Skeletal muscle satellite cell (primary cell): ENCODE measurements around the gene CREB3L2.
A peak's percentile ranks its signal among the peaks of the same experiment; 100 is the strongest.
"Not testable (repeated sequence)": the region's sequence is repeated elsewhere in the genome, so short reads cannot be mapped to it uniquely, and the experiment has no call there.

Experiments
- H3K27me3 ChIP-seq: 2 replicates; pipeline ENCODE4 v1.7.0; 2013; ENCODE audit warnings: low read length; ENCODE audit not compliant: control insufficient read depth, insufficient read depth
- H3K36me3 ChIP-seq: 2 replicates; pipeline ENCODE4 v1.7.0; 2013; ENCODE audit warnings: mild to moderate bottlenecking, control low read depth, low read length; ENCODE audit not compliant: insufficient read depth
- H3K4me1 ChIP-seq: 2 replicates; pipeline ENCODE4 v1.7.0; 2013; ENCODE audit warnings: low read length; ENCODE audit not compliant: control insufficient read depth, insufficient read depth
- H3K4me2 ChIP-seq: 2 replicates; pipeline ENCODE4 v1.7.0; 2013; ENCODE audit warnings: mild to moderate bottlenecking, low read length
- H3K4me3 ChIP-seq: 2 replicates; pipeline ENCODE4 v1.7.0; 2013; ENCODE audit warnings: low read length
- H3K9ac ChIP-seq: 2 replicates; pipeline ENCODE4 v1.7.0; 2013; ENCODE audit warnings: mild to moderate bottlenecking, low read depth, low read length, moderate library complexity
- H3K9me3 ChIP-seq: replicated peaks from 2 replicates; pipeline ENCODE4 v1.7.0; 2013; ENCODE audit warnings: mild to moderate bottlenecking, control low read depth, low read length

CREB3L2 gene

DNA sequence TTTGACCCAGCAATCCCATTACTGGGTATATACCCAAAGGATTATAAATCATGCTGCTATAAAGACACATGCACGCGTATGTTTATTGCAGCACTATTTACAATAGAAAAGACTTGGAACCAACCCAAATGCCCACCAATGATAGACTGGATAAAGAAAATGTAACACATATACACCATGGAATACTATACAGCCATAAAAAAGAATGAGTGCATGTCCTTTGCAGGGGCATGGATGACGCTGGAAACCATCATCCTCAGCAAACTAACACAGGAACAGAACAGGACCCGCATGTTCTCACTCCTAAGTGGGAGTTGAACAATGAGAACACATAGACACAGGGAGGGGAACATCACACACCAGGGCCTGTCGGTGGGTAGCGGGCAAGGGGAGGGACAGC is 75.7 kb downstream of the CREB3L2 start:
- not testable (repeated sequence) for H3K9me3 ChIP-seq, H3K9ac ChIP-seq, H3K4me2 ChIP-seq, H3K27me3 ChIP-seq, H3K4me3 ChIP-seq
- Histone ChIP-seq H3K4me1 (peaks cover 56% of the 10 kb centered on the region), H3K36me3 (peaks cover 31% of the 10 kb centered on the region)

DNA sequence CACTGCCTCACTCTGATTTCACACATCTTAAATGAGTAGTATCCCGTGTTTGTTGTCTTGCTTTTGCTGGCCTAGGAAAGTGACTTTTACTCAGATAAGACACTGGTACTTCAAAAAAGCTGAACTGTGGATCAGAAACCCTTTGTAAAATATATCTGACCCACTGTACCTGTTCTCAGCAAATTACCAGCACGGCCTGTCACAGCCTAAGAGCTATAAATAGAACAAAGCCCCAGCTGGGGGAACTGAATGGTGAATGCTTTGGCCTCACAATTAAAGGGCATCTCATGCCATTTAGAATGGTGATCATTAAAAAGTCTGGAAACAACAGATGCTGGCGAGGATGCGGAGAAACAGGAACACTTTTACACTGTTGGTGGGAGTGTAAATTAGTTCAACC is 76.1 kb downstream of the CREB3L2 start:
- no peak overlapping the region for H3K4me3 ChIP-seq
- no peak overlapping the region for H3K4me2 ChIP-seq
- no peaks in the 10 kb centered on the region for H3K9me3 ChIP-seq
- H3K27me3 ChIP-seq: no peaks in the 10 kb centered on the region
- H3K36me3 ChIP-seq: peaks cover 31% of the 10 kb centered on the region
- no peak overlapping the region for H3K9ac ChIP-seq
- H3K4me1 ChIP-seq: peaks cover 56% of the 10 kb centered on the region

DNA sequence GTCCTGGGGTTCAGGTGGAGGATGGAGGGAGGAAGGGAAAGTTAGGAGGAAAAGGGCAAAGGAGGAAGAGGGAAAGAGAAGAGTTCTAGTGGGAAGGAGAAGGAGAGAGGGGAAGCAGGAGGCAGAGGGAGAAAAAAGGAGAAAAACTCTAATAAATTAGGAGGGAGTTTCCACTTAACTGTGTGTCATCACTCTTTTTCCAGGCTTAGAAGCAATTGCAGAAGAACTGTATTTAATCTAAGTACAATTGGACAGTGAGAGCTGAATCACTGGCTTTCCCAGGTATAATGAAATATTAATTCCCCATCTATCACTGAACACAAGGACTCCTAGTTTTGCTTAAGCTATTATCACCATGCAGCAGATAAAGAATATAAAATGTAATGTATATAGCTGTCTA is 76.8 kb downstream of the CREB3L2 start:
- Histone ChIP-seq H3K9me3 (no peaks in the 10 kb centered on the region), H3K9ac (no peak overlapping the region), H3K4me3 (no peak overlapping the region), H3K27me3 (no peaks in the 10 kb centered on the region), H3K4me2 (no peak overlapping the region), H3K36me3 (peaks cover 34% of the 10 kb centered on the region), H3K4me1 (peaks cover 57% of the 10 kb centered on the region)

DNA sequence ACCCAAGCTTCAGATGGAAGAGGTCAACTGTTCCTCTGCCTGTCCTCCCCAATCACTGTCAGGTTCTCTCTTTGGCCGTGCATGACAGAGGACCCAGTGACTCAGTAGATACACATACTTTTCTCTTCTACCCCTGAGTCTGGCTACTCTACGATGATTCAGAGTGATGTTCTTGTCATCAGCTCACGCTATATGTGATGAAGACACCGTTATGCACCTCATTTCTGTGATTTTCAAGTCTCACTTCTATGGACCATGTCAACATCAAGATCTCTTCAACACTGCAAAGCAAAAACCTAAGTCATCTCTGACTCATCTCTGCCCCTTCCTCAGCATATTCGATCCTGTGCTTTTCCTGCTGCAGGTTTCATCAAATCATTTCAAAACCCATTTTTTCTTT is 78.5 kb downstream of the CREB3L2 start:
- H3K4me1 ChIP-seq: peaks cover 49% of the 10 kb centered on the region
- H3K4me2 ChIP-seq: peak overlapping the region; percentile 44
- H3K4me3 ChIP-seq: no peak overlapping the region
- peaks cover 41% of the 10 kb centered on the region for H3K36me3 ChIP-seq
- H3K9ac ChIP-seq: peak overlapping the region; percentile 55
- H3K27me3 ChIP-seq: no peaks in the 10 kb centered on the region
- no peaks in the 10 kb centered on the region for H3K9me3 ChIP-seq

DNA sequence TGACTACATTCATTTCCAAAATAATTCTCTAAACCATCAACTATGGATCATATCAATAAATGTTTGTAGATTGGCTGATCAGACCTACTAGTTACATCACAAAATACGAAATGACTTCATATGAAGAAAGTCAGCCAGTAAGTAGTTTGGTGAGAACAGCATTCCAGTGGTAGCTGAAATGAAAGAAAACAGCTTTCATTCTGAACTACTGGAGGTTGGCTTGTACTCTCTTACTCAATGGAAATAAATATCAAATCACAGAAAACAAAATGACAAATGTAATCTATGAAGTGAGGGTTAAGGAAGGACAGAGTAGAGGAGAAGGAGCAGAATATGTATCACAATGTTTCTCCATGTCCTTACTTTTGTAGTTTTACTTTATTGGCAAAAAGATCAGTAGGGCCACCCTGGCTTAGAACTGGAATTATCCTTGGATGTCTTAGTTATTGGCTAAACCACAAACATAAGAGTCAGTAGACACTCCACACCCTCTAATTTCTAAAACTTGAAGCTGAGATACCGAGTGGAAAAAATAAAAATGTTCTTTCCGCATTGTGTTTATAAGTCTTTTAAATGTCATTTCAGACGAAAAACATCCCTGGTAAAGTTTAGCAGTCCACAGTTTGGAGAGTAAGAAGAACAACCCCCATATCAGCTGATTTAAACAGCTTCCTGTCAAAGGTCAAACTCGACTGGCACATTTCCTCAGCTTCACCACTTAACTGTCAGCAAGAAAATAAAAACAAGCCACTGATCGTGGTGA is 81.1 kb downstream of the CREB3L2 start:
- Histone ChIP-seq H3K4me2 (no peak overlapping the region), H3K4me3 (no peak overlapping the region), H3K27me3 (no peaks in the 10 kb centered on the region), H3K9ac (no peak overlapping the region), H3K36me3 (peaks cover 28% of the 10 kb centered on the region), H3K9me3 (no peaks in the 10 kb centered on the region), H3K4me1 (peaks cover 49% of the 10 kb centered on the region)

DNA sequence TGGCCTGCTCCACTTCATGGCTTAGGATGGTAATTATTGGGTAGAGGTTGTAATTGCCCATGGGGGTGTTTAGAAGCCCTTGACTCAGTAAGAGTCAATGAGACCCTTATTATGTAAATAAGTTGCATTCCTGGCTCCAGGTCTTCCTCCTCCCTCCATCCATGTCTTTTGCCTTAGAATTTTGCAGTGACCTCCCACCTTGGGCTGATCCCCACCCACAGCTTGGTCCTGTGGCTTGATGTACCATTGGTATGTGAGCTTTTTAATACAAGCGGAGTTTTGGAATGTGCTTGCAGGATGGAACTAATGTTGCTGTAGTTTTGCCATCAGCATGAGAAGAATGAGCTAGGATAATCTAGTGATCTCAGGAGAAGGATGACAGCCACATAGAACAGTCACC is 81.9 kb downstream of the CREB3L2 start:
- Histone ChIP-seq H3K4me1 (peaks cover 47% of the 10 kb centered on the region), H3K36me3 (peaks cover 26% of the 10 kb centered on the region), H3K4me3 (no peak overlapping the region), H3K9me3 (no peaks in the 10 kb centered on the region), H3K4me2 (no peak overlapping the region), H3K9ac (no peak overlapping the region), H3K27me3 (no peaks in the 10 kb centered on the region)

DNA sequence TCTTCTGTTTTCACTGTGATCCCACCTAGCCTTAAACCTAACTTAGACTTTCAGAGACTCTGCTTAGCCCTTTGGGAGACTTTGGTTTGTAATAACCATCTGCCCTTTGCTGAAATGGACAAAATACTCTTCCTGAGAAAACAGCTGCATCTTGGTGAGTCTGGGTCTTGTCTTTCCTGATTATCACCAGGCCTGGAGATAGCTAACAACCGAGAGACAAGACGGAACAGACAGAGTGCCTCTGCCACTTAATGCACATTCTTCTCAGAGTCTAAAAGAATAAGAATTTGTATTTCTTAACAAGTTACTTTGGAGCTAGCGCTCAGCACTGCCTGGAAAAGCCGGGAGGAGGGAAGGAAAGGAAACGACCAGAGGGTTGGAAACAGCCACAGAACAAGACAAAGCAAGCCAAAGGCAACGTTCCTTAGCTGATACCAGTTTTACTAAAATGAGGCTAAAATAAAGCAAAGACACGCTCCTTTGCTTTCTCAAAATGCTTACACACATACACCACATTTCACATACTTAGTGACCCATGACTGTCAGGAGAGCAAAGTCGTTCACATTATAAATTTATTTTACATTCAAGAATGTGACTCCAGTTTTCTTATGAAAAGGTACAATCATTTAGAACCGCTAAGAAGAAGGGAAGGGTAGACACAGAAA is 84.8 kb downstream of the CREB3L2 start:
- Histone ChIP-seq H3K4me2 (no peak overlapping the region), H3K9ac (no peak overlapping the region), H3K4me3 (no peak overlapping the region), H3K4me1 (peaks cover 22% of the 10 kb centered on the region), H3K27me3 (no peaks in the 10 kb centered on the region), H3K36me3 (peaks cover 44% of the 10 kb centered on the region), H3K9me3 (no peaks in the 10 kb centered on the region)

DNA sequence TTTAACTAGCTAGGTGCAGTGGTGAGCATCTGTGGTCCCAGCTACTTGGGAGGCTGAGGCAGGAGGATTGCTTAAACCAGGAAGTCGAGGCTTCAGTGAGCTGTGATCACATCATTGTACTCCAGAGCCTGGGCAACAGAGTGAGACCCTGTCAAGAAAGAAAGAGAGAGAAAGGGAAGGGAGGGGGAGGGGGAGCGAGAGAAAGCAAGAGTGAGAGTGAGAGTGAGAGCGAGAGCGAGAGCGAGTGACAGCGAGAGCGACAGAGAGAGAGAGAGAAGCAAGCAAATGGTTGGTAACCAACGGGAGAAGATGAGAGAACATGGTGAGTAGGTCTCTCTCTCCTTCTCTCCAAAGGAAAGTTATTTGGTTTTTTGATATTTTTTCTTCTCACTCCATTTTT is 85.3 kb downstream of the CREB3L2 start:
- Histone ChIP-seq H3K36me3 (peaks cover 50% of the 10 kb centered on the region), H3K9ac (no peak overlapping the region), H3K4me1 (peaks cover 17% of the 10 kb centered on the region), H3K4me2 (no peak overlapping the region), H3K4me3 (no peak overlapping the region), H3K27me3 (no peaks in the 10 kb centered on the region), H3K9me3 (no peaks in the 10 kb centered on the region)

DNA sequence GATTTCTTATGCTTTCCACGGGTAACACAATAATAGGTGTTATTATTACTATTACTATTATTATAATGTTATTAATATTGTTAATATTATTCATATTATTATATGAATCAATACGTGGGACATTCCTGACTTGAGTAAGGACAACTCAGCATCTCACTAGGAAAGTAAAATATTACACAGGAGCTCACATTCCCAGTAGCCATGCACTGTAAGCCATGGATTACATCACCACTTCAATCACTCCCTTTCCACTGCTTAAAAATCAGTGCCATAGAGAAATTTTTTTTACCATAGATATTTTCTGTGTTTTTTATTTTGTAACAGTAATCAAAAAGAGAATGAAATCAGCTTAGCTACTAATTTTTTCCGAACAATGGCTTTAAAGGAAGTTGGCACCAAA is 86.6 kb downstream of the CREB3L2 start:
- H3K4me2 ChIP-seq: no peak overlapping the region
- peaks cover 4% of the 10 kb centered on the region for H3K4me1 ChIP-seq
- H3K9ac ChIP-seq: no peak overlapping the region
- no peaks in the 10 kb centered on the region for H3K27me3 ChIP-seq
- H3K36me3 ChIP-seq: peaks cover 55% of the 10 kb centered on the region
- H3K4me3 ChIP-seq: no peak overlapping the region
- H3K9me3 ChIP-seq: no peaks in the 10 kb centered on the region

DNA sequence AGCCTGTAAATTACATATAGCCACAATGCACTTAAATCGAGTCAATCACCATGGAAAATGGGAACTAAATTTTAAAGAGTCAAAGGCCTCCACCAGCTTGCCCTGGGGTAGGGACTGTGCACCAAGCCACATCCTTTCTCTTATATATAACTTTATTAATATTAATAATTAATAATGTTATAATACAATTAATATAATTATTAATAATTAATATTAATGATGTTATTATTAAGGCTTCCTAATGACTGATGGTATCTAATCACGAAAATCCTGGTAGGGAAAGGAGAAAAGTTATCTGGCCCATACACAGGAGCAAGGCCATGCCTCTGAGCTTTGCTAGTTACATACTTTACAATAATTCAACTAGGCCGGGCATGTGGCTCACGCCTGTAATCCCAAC is 87.9 kb downstream of the CREB3L2 start:
- Histone ChIP-seq H3K9ac (no peak overlapping the region), H3K4me3 (no peak overlapping the region), H3K36me3 (peaks cover 62% of the 10 kb centered on the region), H3K4me2 (no peak overlapping the region), H3K4me1 (no peaks in the 10 kb centered on the region), H3K27me3 (no peaks in the 10 kb centered on the region), H3K9me3 (no peaks in the 10 kb centered on the region)

DNA sequence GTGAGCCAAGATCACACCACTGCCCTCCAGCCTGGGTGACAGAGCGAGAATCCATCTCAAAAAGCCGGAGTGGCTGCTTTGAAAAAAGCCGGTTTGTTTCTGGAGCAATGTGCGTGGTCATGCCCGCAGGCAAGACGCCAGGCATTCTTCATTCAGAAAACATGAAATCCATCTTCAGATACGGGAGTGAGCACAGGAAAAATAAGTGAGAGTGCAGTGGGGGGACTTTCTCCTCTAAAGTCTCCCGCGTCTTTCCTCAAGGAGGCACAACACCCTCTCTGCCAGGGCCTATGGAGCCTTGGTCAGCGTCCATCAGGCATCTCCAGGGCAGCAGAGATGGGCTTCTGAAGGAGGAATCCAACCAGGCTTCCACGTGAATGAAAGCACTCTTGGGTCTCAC is 92.8 kb downstream of the CREB3L2 start:
- no peak overlapping the region for H3K9ac ChIP-seq
- no peak overlapping the region for H3K4me3 ChIP-seq
- H3K9me3 ChIP-seq: no peaks in the 10 kb centered on the region
- no peaks in the 10 kb centered on the region for H3K27me3 ChIP-seq
- peaks cover 79% of the 10 kb centered on the region for H3K36me3 ChIP-seq
- peaks cover under 1% of the 10 kb centered on the region for H3K4me1 ChIP-seq
- no peak overlapping the region for H3K4me2 ChIP-seq

DNA sequence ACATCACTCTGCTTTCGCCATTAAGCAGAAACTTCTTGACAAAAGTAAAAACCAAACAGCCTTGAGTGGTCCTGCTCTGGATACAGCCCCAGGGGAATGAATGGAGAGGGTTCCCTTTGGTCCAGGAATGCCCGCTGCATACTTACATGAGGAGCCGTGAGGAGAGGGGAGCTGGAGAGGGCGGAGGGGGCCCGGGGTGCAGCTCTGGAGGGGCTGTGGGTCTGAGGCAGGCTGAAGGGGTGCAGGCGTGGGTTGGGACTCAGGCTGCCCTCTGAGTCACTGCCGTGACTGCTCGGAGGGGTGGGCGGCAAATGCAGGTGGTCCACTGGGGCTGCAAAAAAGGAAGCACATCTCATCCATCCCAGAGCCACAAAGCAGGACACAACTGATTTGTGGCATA is 93.8 kb downstream of the CREB3L2 start:
- Histone ChIP-seq H3K4me1 (peaks cover 4% of the 10 kb centered on the region), H3K27me3 (no peaks in the 10 kb centered on the region), H3K4me3 (no peak overlapping the region), H3K4me2 (no peak overlapping the region), H3K36me3 (peaks cover 80% of the 10 kb centered on the region), H3K9ac (no peak overlapping the region), H3K9me3 (no peaks in the 10 kb centered on the region)
